Sigmoid colon (tissue), 4 donors: ENCODE measurements around the gene FUT3.

ENCODE experiments used
- CTCF ChIP-seq, 4 experiments: fragments of 450-650 bp in 3 of 4; fragments of 200-600 bp in 1 of 4; IDR thresholded peaks; one replicate each; pipeline ENCODE4 v1.5.1; 2016 to 2019; ENCODE audit warnings: antibody characterized with exemption in 4 of 4, mild to moderate bottlenecking in 3 of 4, moderate library complexity in 2 of 4
- POLR2A ChIP-seq, 2 donors: fragments of 450-650 bp; IDR thresholded peaks; one replicate each; pipeline ENCODE4 v1.6.1; 2016; ENCODE audit warnings: antibody characterized with exemption in 2 of 2, mild to moderate bottlenecking in 2 of 2, moderate library complexity in 2 of 2
- POLR2AphosphoS5 ChIP-seq, 4 donors: sonication (generic); formaldehyde crosslinking; IDR thresholded peaks; one replicate each; pipeline ENCODE4 v1.6.1; 2017; ENCODE audit warnings: antibody characterized with exemption in 4 of 4

GRCh38 chr19:5818594-5818993 is 32.7 kb downstream of the FUT3 start:
- TF ChIP-seq POLR2A (IDR thresholded peaks at IDR 0.05), result no peak
- no peak for TF ChIP-seq CTCF (IDR thresholded peaks at IDR 0.05)
- TF ChIP-seq POLR2AphosphoS5 (IDR thresholded peaks at IDR 0.05), result no peak
